Mesenteric fat pad (tissue), 1 donor: Measurements from ENCODE around the gene CLIC1. TPM values are rescaled to one million over a fixed set of nuclear protein-coding genes. Genes with fewer than 3 reads are reported as not detected.

Experiments
- DNase-seq: peaks from one replicate; pipeline ENCODE4 v3.0.0-alpha.2; 2020; ENCODE audit warnings: low spot score
- total RNA-seq: library from RNA; stranded (reverse); fragmentation: NEBNext Ultra II Directional; extraction: Animal tissue kit (Norgen Biotek cat#: 25700); gene quantifications from one replicate; pipeline ENCODE4 v1.2.1, GENCODE V29; 2021
- donor health status: DM: yes; HTN: yes; CAD: no.

Gene CLIC1
- total RNA-seq, 1 donor from 2014 or later, result 408 TPM

DNA sequence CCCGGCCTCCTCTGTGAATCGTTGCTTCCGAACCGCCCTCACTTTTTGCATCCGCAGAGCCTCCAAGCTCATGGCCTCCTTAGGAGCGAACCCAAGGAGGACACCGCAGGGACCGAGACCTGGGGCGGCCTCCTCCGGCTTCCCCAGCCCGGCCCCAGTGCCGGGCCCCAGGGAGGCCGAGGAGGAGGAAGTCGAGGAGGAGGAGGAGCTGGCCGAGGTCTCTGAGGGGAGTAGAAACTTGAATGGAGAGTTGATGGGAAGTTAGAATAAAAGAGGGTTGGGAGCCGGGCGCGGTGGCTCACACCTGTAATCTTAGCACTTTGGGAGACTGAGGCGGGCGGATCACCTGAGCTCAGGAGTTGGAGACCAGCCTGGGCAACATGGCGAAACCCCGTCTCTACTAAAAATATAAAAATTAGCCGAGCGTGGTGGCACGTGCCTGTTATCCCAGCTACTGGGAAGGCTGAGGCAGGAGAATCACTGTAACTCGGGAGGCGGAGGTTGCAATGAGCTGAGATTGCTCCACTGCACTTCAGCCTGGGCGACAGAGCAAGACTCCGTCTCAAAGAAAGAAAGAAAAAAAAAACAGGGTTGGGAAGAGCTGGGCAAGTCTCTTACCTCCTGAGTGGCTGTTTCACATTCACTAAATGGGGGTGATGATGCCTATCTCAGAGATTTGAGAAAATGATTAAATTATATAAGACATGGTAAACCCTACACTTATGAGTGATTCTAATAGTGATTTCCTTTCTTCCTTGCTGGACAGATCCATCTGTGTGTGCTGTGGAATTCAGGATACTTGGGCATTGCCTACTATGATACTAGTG, 4.3 kb upstream of the CLIC1 start:
- no peak for DNase-seq

DNA sequence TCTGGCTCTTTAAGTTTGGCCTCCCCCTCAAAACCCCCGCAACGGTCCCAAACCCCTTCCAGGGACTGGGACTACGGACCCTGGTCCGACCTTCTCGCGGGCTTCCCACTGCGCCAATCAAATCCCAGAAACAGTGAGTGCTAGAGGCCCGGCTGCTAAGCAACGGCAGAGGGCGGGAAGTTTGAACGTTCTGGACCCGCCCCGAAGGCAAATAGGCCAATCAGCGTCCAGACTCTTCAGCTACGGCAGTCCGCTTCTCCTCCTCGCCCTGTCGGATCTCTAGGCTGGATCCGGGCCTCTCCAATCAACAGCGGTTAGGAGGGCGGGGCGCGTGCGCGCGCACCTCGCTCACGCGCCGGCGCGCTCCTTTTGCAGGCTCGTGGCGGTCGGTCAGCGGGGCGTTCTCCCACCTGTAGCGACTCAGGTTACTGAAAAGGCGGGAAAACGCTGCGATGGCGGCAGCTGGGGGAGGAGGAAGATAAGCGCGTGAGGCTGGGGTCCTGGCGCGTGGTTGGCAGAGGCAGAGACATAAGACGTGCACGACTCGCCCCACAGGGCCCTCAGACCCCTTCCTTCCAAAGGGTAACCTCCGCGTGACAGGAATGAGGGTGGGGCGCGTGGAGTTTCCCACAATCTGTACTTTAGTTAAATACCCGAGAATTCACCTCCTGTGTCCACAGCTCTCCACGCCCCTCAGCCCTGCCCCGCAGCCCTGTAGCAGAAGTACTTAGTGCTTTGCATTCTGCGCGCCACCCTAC, 3.5 kb upstream of the CLIC1 start, which contains the start of gene MSH5:
TSS of gene MSH5 (plus strand) at position 367 of the 758 bp plus-strand sequence. CDS start 462 bp downstream, outside the sequence.
- DNase-seq, result peak; percentile 98

DNA sequence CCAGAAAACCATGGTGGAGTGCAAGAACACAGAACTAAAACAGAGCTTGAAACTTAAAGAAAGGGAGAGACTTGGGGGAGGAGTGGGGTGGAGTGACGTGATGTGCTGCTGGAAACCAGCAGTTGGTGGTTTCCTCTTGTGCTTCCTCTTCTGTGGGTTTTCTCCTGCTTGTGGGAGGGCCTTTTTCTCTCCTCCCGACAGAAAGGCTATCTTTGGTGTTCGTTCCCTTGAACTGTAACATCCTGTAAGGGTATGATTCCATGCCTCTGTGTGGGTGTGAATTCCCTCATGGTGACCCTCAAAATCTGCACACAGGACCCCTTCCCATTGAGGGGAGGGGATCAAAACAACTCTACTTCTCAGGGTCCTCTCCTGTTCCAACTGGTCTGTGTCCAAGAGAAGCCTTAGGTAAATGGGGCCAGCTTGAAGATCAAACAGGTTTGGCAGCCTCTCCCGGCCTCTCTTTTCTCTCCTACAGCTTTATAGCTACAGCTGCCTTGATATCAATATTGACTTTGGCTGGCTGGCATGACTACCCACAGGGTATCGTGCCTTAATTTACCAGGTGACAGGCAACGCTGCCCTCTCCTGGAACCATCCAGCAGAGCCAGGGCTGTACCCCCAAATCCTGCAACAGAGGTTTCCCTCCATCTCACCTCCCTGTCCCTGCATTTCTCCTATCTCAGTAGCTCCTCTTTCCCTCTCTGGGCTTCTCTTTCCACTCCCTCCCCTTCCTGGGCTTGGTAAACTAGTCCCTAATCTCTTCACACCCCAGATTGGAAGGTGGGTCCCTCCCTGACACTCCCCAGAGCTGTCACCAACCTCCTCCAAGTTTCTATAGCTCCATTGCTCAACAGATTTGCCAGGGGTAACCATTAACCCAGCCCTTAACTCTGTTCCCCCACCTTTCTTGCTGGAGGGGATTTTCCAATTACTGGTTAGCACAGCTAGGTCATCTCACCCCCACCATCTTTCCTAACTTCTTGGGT, 2.0 kb upstream of the CLIC1 start:
- DNase-seq, result no peak

DNA sequence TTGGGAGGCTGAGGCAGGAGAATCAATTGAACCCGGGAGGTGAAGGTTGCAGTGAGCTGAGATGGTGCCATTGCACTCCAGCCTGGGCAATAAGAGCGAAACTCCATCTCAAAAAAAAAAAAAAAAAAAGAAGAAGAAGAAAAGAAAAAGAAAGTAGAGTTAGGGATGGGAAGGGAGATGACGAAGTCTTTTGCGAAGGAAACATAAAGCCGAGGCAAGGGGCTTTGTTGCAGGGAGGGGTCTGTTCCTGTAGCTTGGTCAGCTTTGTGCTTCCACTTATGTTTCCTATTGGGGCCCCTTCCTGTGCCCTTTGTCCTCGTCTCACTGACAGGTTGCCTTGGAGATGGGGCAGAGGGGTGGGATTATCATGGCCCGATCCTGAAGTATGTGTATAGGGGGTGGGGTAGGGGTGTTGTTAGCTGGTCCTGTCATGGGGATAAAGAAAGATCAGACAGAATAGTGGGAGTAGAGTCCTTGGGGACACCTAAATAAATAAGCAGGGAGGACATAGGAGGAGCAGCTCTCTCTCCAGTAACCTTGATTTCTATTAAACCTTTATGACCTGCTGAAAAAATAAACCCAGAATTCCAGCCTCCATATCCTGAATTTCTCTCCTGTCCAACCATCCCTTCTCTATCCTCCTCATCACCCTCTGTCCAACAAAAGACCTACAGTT, 1.1 kb upstream of the CLIC1 start:
- no peak for DNase-seq

DNA sequence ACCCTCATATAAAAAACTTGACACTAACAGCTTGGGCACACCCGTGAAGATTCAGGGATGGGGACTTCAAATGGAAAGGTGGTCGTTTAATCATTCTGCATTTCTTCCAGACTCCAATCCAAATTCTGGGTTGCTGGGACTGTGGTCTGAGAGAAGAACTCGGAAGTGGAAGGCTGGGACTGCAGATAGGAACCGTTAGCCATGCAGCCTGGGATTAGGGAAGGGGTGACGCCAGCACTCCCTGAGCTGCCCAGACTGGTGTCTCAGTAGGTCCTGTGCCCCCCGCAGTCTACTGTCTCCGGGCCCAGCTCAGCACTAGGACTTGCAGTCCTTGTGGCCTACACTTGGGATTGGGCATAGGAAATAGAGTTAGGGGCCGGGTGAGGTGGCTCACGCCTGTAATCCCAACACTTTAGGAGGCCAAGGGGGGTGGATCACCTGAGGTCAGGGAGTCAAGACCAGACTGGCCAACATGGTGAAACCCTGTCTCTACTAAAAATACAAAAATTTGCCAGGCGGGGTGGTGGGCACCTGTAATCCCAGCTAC, 511 bp upstream of the CLIC1 start:
- DNase-seq, result no peak

DNA sequence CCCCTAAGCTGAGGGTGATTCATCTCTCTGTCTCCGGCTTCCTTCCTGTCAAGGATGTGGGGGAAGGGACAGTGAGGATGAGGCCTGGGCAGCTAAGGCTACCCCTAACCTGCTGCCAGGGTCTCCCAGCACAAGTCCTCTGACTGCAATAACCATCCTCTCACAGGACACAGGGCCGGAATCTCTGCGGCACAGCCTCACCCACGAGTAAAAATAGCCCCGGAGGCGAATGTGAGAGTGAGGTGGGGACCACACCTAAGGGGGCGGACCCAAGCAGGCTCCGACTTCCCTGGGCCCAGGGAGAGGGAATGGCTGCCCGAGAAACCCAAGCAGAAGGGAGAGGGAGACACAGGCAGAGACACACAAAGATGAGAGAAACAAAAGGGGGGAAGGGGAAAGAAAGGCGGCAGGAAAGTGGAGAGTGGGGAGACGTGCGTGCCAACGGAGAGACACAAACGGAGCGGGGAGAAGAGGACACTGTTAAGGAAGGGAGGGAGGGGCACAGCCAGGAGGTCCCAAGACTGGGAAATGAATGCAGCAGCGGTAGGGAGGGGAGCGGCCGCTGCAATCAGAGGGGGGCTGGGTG, 1.4 kb downstream of the CLIC1 start:
- no peak for DNase-seq

DNA sequence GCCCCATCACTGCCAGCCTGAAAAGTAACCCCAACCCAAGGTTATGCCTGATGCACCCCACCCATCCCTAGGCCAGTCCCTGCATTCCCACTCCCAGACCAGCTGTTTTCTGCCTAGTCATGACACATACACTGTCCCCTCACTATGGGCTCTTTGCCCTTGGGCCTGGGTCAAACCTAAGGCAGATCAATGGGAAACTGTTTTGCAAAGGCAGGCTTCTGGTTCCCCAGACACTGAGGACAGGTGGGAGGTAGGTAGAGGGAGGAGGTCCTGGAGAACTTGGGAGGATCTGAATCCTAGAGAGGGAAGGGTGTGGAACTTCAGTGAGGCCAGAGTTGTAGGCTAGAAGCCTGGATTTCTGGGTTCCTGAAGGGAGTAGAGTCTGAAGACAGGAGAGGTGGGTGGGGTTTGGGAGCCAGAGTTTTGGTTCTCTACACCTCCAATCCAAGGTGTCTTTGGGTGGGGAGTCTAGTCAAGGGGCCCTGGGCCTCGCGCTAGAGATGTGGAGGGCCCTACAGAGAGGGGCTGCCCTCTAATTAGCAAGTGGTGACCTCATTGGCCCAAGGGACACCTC, 2.0 kb downstream of the CLIC1 start:
- DNase-seq, result no peak

DNA sequence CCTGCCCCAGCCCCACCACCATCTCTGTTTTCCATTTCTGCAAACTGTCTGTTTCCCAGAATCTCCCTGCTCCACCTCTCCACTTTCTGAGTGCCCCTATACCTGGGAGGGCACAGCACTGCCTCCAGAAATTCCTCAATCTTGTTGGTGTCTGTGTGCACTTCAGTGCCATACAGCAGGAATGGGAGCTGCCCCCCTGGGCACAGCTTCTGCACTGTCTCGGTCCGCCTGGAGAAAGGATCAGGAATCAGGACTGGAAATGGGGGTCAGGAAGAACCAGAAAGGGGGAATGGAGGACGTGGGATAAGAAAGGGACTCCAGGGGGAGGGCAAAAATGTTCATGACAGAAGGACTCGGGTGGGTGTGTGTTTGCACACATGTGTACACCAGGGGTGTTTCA, 2.6 kb downstream of the CLIC1 start:
- no peak for DNase-seq

DNA sequence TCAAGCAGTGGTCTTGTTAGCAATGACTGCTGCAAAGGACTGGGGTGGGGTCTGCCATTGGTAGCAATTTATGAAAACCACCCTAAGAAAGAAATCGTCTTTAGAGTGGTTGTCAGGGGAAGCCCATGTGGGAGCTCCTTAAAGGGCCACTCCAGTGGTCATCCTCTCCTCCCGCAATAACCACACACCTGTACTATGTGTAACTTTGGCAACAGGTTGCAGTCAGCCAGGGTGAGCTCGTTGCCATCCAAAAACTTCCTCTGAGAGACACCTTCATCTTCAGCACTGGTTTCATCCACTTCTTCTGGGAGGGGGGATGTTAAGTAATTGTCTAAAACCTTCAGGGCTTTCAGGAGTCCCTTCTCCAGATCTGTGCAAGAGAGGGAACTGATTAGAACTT, 4.3 kb downstream of the CLIC1 start:
- DNase-seq, result no peak

DNA sequence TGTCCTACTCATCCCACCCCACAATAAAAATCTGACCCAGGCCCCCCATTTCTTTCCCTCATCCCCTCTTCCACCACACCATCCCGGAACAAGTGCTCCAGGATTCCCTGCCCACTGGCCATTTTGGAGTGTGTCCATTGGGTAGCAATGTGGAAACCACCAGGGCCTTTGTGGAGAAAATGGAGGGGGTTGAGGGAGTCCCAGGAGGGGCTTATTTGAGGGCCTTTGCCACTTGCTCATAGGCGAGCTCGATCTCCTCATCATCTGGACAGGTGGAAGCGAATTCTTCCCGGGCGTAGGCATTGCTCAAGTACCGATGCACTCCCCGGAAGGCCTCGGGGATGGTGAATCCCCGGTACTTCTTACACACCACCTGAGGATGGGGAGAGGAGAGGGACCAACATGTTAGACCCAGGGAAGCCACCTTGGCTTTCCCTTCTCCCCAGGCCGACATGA, 5.7 kb downstream of the CLIC1 start:
- DNase-seq, result no peak

DNA sequence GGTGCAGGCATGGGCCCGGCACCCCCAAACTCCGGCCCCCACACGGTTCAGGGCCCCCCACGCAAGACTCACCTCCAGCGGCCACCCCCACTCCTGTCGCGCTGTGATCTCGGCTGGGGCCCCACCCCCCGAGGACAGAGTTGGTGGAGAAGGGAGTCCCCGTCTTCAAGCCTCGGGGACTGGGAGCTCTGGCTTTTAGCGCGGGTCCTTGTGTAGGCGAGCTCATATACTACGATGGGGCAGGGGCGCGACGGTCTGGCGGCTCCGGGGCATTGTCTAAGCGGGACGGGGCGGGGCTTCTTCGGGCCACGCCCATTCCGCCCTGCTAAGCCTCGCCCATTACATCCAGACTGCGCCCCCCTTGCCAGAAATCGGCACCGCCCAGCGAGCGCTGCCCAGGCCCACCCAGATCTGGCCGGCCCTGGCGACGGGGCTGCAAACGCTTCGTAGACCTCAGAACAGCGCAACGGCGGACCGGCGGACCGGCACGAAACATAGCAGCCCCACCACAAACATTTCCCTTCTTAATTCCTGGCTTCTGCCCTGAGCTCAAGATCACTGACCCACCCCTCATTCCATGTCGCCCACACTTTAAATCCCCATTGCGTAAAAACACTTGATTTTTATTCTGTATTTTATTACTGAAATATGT, 6.2 kb downstream of the CLIC1 start:
- peak; percentile 97 for DNase-seq

DNA sequence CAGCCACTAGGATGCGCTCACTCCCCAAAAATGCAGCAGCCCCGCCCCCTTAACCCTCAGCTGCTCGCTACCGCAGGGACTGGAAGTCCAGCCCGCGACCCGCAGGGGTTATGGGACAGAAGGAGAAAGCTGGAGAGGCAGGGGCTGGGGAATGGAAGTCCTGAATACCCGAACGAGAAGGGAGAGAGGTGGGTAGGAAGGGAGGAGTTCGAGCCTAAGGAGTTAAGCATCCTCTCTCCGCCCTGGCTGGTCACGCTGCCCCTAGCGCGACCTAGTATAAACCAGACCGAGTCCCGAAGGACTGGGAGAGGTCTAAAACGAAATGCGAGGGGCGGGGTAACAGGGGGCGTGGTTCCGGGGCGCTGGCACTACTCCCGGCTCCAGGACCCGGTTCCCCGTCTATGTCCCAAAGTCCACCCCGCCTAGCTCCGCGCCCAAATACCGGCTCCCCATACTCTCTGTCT, 6.8 kb downstream of the CLIC1 start:
- peak; percentile 93 for DNase-seq

DNA sequence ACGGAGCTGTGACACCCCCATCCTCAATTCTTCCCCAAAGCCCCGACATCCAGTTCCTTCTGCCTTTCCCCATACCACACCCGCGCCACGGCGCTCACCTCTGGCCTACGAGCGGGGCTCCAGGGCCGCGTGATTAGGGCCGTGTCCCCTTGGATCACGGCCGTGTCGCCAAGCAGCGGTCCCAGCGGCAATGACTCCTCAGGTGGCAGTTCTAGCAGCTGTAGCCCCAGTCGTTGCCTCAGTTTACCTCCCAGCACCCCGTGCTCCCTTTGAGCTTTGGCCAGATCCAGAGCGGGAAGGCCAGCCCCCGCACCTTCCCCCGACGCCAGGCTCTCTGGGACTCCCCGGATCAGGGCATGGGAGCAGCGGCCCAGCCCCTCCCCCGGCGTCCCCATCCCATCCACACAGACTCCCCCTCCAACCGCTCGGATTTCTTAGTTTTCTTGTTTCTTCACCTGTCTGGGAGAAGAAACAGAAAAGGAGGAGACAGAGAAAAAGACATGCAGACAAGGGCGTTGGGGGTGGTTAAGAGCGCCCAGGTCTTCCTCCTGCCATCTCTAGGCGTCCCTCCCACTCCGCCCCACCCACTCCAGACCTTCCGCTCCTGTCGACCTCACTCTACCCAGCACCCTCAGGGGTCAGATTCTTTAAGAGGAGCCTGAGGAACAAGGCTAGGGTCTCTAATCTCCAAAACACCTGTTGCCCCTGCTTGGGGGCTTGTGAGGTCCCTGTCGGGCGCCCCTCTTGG, 7.4 kb downstream of the CLIC1 start, which contains the start of gene DDAH2:
TSS of gene DDAH2 (minus strand) at position 533 of the 748 bp plus-strand sequence. CDS start at position 395, 138 bp downstream.
- no peak for DNase-seq

DNA sequence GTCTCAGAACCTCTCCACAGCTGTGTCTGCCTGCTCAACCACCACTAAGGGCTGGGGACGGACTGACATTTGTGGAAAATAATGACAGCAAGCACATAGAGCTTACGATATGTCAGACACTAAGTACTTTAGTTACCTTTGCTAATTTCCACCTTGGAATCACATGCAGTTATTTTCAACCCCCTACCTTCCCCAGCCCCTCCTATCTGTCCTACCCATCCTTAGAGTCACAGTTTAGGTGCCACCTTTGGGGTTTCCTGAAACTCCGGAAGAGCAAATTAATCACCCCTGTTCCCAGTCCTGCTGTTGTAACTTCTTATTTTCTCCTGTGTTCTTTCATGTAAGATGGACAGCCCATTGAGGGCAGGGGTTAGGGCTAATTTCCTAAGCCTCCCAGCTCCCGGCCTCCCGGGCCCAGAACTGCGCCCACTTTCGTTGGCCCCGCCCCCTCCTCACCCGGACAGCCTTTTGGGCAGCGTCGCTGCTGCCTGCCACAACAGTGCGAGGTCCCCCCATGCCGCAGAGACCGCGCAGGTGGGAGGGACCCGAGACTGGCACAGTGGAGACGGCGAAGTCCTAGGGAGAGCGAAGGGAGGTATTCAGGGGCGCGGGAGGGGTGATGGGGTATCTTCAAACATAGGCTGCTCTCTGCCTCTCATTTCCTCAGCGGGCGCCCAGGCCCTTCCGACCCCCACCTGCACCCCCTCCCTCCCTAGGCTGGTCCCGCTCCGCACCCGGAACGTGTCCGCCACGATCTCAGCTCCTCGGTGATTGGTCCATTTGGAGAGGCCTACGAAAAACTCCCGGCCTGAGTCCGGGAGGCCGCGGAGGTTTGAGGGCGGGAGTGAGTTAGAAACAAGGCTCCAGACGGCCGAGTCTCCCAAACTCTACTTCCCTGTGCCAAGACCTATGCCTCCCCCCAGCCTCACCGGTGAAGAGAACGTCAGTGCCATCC, 8.3 kb downstream of the CLIC1 start:
- DNase-seq, result no peak

DNA sequence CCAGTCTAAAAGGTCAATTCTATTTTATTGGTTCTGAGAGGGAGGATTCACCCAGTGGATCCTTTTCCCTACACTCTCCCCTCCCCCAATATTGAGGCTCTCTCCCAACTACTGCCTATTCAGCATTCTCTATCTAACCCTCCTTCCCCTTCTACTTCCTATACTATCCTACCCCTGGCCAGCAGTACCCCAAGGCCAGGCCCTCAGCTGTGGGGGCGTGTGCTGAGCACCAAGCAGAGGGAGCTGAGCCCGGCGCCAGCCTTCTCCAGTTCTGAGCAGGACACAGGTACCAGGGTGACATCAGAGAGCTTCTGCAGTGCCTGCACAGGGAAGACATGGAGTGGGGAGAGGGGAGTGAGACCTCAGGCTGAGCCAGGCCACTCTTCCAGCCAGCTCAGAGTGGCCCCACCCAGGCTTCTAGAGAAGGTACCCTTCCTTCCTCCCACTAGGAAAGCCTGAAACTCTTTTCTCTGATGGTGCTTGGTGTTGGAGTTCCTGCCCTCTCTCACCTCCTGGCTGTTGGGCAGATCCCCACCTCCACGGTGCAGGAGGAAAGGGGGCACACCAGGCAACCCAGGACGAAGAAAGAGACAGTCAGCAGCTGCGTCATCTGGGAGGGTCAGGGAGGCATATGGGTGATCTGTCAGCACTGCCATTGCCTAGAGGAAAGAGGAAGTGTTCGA, 9.2 kb downstream of the CLIC1 start:
- DNase-seq, result no peak
